Loucy (cell line): Measurements from ENCODE around the gene GRID2.
"Not testable (repeated sequence)": the region's sequence is repeated elsewhere in the genome, so short reads cannot be mapped to it uniquely, and the experiment has no call there.

Experiments used
- CTCF ChIP-seq: fragments of 200-600 bp; sonication (generic); conservative IDR thresholded peaks from 2 replicates; pipeline ENCODE4 v1.5.1; 2014; ENCODE audit warnings: mild to moderate bottlenecking, antibody characterized with exemption, low read length
- EZH2phosphoT487 ChIP-seq: fragments of 200-600 bp; IDR thresholded peaks from 2 replicates; pipeline ENCODE4 v1.6.1; 2018; ENCODE audit warnings: antibody characterized with exemption, mild to moderate bottlenecking, moderate library complexity, borderline replicate concordance

GRCh38 chr4:92442131-92442530 is 138.4 kb downstream of the GRID2 start:
- TF ChIP-seq CTCF, EZH2phosphoT487: not testable (repeated sequence)
